GM12878 (cell line): Measurements from ENCODE around the gene OTOG. TPM values are rescaled to one million over a fixed set of nuclear protein-coding genes. Genes with fewer than 3 reads are reported as not detected.

Experiments
- ATAC-seq: fragments of 200-7000 bp; cut with Tn5 transposase; 3 replicates; pipeline ENCODE4 v1.9.1; 2020; ENCODE audit warnings: mild to moderate bottlenecking, moderate library complexity
- BruUV-seq: library from RNA; stranded (reverse); fragments of 400-500 nt; replicated peaks from 2 replicates; lab custom pipeline; 2021; lab: Mats Ljungman, UMichigan
- CTCF ChIA-PET: fragments of 300-600 bp; sonication (Branson Sonifier 250); formaldehyde crosslinking; extraction: SDS; loops from one replicate; lab custom pipeline; 2021; ENCODE audit warnings: inconsistent platforms; lab: Yijun Ruan, JAX
- POLR2A ChIA-PET: fragments of 350-600 bp; formaldehyde crosslinking; extraction: SDS; loops from one replicate; lab custom pipeline; 2021; ENCODE audit warnings: inconsistent platforms; lab: Charles Lee
- RAD21 ChIA-PET: fragments of 300-600 bp; sonication (Branson Sonifier 250); formaldehyde crosslinking; loops from one replicate; lab custom pipeline; 2023; ENCODE audit warnings: antibody characterized with exemption; ENCODE audit not compliant: unreplicated experiment; lab: Charles Lee
- SMC1A ChIA-PET: fragments of 300-600 bp; sonication (Branson Sonifier 250); formaldehyde crosslinking; loops from one replicate; lab custom pipeline; 2023; ENCODE audit not compliant: unreplicated experiment, uncharacterized antibody; lab: Charles Lee
- DNase-seq: peaks from one replicate; pipeline ENCODE4 v3.0.0-alpha.2; 2011; ENCODE audit warnings: low read depth, low spot score
- FAIRE-seq: peaks from 3 replicates; lab custom pipeline; 2011; peaks lifted over from hg19 to GRCh38; lab: Jason Lieb, UNC
- H2AFZ ChIP-seq: 2 replicates; pipeline ENCODE4 v1.6.0; 2011; ENCODE audit warnings: low read depth, low read length, control low read depth; ENCODE audit not compliant: control insufficient read depth
- H3K27ac ChIP-seq: 2 replicates; pipeline ENCODE4 v1.5.1; 2011; ENCODE audit warnings: control low read depth; ENCODE audit not compliant: control insufficient read depth, insufficient read depth
- H3K27me3 ChIP-seq, 2 experiments: replicated peaks in 1 of 2; 2 replicates each; pipeline versions ENCODE4 v1.6.0 to v1.6.1; 2011; ENCODE audit warnings: low read length in 1 of 2; ENCODE audit not compliant: control insufficient read depth in 2 of 2, insufficient read depth in 2 of 2
- H3K36me3 ChIP-seq, 2 experiments: 2 replicates each; pipeline ENCODE4 v1.5.1; 2011; ENCODE audit warnings: low read length in 1 of 2; ENCODE audit not compliant: control insufficient read depth in 2 of 2, insufficient read depth in 2 of 2
- H3K4me1 ChIP-seq: 2 replicates; pipeline ENCODE4 v1.6.1; 2011; ENCODE audit warnings: mild to moderate bottlenecking, low read length, moderate library complexity, mixed read lengths; ENCODE audit not compliant: control insufficient read depth, insufficient read depth
- H3K4me2 ChIP-seq: 2 replicates; pipeline ENCODE4 v1.6.0; 2011; ENCODE audit warnings: control low read depth; ENCODE audit not compliant: control insufficient read depth, insufficient read depth
- H3K4me3 ChIP-seq: fragments of 200-600 bp; sonication (generic); 2 replicates; pipeline ENCODE4 v1.5.1; 2016
- H3K79me2 ChIP-seq: 2 replicates; pipeline ENCODE4 v1.6.0; 2011; ENCODE audit warnings: low read length; ENCODE audit not compliant: control insufficient read depth, insufficient read depth
- H3K9ac ChIP-seq: 2 replicates; pipeline ENCODE4 v1.8.0; 2011; ENCODE audit warnings: low read length, control low read depth, mixed read lengths; ENCODE audit not compliant: control insufficient read depth, insufficient read depth
- H3K9me3 ChIP-seq: replicated peaks from 3 replicates; pipeline ENCODE4 v1.5.1; 2011; ENCODE audit warnings: mild to moderate bottlenecking, low read length; ENCODE audit not compliant: control insufficient read depth, insufficient read depth
- H4K20me1 ChIP-seq: 2 replicates; pipeline ENCODE4 v1.6.0; 2011; ENCODE audit not compliant: control insufficient read depth, insufficient read depth
- CBFB ChIP-seq: IDR thresholded peaks from 2 replicates; pipeline ENCODE4 v1.6.1; 2016; ENCODE audit warnings: antibody characterized with exemption, low read depth
- E2F8 ChIP-seq: fragments of 450-650 bp; IDR thresholded peaks from 2 replicates; pipeline ENCODE4 v1.6.1; 2018; ENCODE audit warnings: mild to moderate bottlenecking, low read depth, moderate library complexity; ENCODE audit not compliant: partially characterized antibody
- GABPA ChIP-seq: IDR thresholded peaks from 2 replicates; pipeline ENCODE4 v1.6.1; 2014; ENCODE audit warnings: antibody characterized with exemption, low read depth, mild to moderate bottlenecking, inconsistent platforms
- GATAD2B ChIP-seq: fragments of 450-650 bp; conservative IDR thresholded peaks from 2 replicates; pipeline ENCODE4 v1.6.1; 2017; ENCODE audit warnings: low read depth, mild to moderate bottlenecking, moderate library complexity
- NR2C2 ChIP-seq: IDR thresholded peaks from 2 replicates; pipeline ENCODE4 v1.6.1; 2011; ENCODE audit warnings: borderline replicate concordance, low read depth; ENCODE audit not compliant: control insufficient read depth, insufficient read length
- PAX5 ChIP-seq: IDR thresholded peaks from 2 replicates; pipeline ENCODE4 v1.6.1; 2011; ENCODE audit warnings: low read depth, low read length, borderline replicate concordance
- POU2F2 ChIP-seq: IDR thresholded peaks from 3 replicates; pipeline ENCODE4 v1.6.1; 2011; ENCODE audit warnings: low read depth, mild to moderate bottlenecking, low read length, borderline replicate concordance
- RELA ChIP-seq: fragments of 450-650 bp; IDR thresholded peaks from 2 replicates; pipeline ENCODE4 v1.8.0; 2014; ENCODE audit warnings: borderline replicate concordance; ENCODE audit not compliant: partially characterized antibody
- SP1 ChIP-seq: IDR thresholded peaks from one replicate; pipeline ENCODE4 v1.6.1; 2011; ENCODE audit warnings: low read depth, low read length
- TCF3 ChIP-seq: IDR thresholded peaks from 2 replicates; pipeline ENCODE4 v1.6.1; 2012; ENCODE audit warnings: low read depth, mild to moderate bottlenecking, low read length, borderline replicate concordance; ENCODE audit not compliant: insufficient read depth
- WGBS: methylation state at CpG from one replicate; pipeline ENCODE4 v1.1.6; 2016; ENCODE audit warnings: low lambda C conversion rate; ENCODE audit not compliant: insufficient replicate concordance, insufficient coverage; ENCODE audit errors: missing lambda C conversion rate; 5-methylcytosine and 5-hydroxymethylcytosine counted together
- in situ Hi-C: fragments of 300-500 bp; cut with MboI; formaldehyde crosslinking; loops from 9 replicates; pipeline ENCODE4 v1.14.3; 2018; ENCODE audit warnings: mixed read lengths
- intact Hi-C: fragments of 100-400 bp; cut with micrococcal nuclease; formaldehyde crosslinking; loops from one replicate; pipeline ENCODE4 v1.14.2; 2022; ENCODE audit not compliant: unreplicated experiment
- polyA plus RNA-seq, 11 experiments: library from polyadenylated mRNA; depleted of rRNA in 4 of 11; unstranded in 6 of 11; stranded (reverse) in 5 of 11; fragments of >200 nt; fragmentation: Nextera tagmentation in 4 of 11; fragmentation: Illumina TruSeq in 1 of 11; extraction: Ambion mirVana in 4 of 11; extraction: Trizol in 1 of 11; gene quantifications; 1 replicate in 1 of 11; 2 replicates in 10 of 11; pipeline versions ENCODE4 v1.2.1 to v1.2.3, GENCODE V29; 2011 to 2016; ENCODE audit warnings: inconsistent platforms in 2 of 11, missing spikeins in 2 of 11, low read depth in 1 of 11
- total RNA-seq, 4 experiments: library from RNA; depleted of rRNA in 3 of 4; stranded (reverse); fragments of >200 nt in 3 of 4; fragmentation: Illumina TruSeq in 1 of 4; extraction: Trizol in 1 of 4; gene quantifications; 2 replicates each; pipeline versions ENCODE4 v1.2.1 to v1.2.3, GENCODE V29; 2013 to 2021
- TF ChIP-seq, protein P1 (sequence below): IDR thresholded peaks from 2 replicates; pipeline ENCODE4 v1.6.1; 2011; ENCODE audit warnings: borderline replicate concordance, low read depth, mild to moderate bottlenecking, moderate library complexity, low read length; ENCODE audit not compliant: insufficient read depth, poor library complexity, severe bottlenecking
- TF ChIP-seq, protein P2 (sequence below): fragments of 450-650 bp; IDR thresholded peaks from 2 replicates; pipeline ENCODE4 v1.6.1; 2017; ENCODE audit warnings: antibody characterized with exemption, mild to moderate bottlenecking, moderate library complexity
- TF ChIP-seq, protein P3 (sequence below): IDR thresholded peaks from 2 replicates; pipeline ENCODE4 v1.6.1; 2012; ENCODE audit warnings: low read depth, low read length, improper control_type of control experiment

The OTOG gene
- total and polyA plus RNA-seq, 10 of the 15 experiments (the other 5 are each of a cell fraction or from before 2014, with no cell fraction given): not detected

DNA sequence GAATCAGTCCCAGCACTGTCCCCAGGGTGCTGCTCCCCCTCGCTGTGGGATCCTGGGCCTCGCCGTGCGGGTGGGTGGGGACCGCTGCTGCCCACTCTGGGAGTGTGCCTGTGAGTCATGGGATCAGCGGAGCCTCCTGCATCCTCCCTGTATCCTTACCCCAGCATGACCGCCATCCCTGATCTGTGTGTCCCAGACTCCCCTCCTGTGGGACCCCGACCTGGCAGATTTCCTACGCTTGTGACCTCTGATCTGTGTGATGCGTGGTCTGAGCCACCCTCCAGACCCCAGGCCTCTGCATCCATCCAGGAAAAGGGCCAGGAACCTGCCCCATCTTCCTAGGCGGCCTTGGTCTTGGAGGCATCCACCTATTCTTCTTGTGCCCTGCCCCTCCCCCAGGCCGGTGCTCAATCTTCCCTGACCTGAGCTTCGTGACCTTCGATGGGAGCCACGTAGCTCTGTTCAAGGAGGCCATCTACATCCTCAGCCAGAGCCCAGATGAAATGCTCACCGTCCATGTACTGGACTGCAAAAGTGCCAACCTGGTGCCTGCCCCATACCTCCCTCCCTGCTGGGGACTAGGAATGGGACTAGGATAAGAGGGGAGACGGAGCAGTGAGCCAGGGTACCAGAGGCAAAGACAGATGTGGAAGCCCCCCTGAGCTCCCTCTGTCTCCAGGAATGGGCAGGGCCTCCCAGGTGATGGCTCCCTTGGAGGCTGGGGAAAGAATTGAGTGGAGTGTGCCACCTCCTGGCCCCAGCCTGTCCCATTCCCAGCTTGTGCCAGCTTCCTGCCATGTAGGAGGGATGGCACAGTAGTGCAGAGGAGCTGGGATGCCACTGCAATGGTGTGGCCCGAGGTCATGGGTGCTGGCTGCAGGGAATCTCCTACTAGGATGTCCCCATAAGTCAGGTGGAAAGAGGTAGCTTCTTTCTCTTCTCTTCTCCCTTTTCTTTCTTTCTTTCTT is 65.4 kb downstream of the OTOG start:
- Histone ChIP-seq H3K4me2 (no peak overlapping the region), H3K27ac (no peak overlapping the region), H3K4me3 (no peak overlapping the region), H4K20me1 (no peaks in the 10 kb centered on the region), H3K4me1 (no peaks in the 10 kb centered on the region), H2AFZ (no peak overlapping the region), H3K9ac (no peak overlapping the region), H3K36me3 (no peaks in the 10 kb centered on the region), H3K9me3 (no peaks in the 10 kb centered on the region), H3K79me2 (no peaks in the 10 kb centered on the region), H3K27me3 (peaks cover 0 to 1% of the 10 kb centered on the region in 2 experiments; a peak in 2 of 4 replicates)
- ChIA-PET POLR2A (no interaction called here), SMC1A (no interaction called here), RAD21 (no interaction called here), CTCF (no interaction called here)
- intact Hi-C loops (no loop called here), in situ Hi-C loops (no loop called here)
- no peak for FAIRE-seq
- 19% methylated on average over 18 of the region's 18 CpGs for WGBS
- no TSS peak for BruUV-seq
- no peak for DNase-seq
- ATAC-seq: no peak
- TF ChIP-seq NR2C2 (no peak), CBFB (no peak), GATAD2B (no peak), E2F8 (no peak), SP1 (no peak), POU2F2 (no peak), RELA (no peak), TCF3 (no peak), PAX5 (no peak), GABPA (no peak)
- TF ChIP-seq, protein P1, sequence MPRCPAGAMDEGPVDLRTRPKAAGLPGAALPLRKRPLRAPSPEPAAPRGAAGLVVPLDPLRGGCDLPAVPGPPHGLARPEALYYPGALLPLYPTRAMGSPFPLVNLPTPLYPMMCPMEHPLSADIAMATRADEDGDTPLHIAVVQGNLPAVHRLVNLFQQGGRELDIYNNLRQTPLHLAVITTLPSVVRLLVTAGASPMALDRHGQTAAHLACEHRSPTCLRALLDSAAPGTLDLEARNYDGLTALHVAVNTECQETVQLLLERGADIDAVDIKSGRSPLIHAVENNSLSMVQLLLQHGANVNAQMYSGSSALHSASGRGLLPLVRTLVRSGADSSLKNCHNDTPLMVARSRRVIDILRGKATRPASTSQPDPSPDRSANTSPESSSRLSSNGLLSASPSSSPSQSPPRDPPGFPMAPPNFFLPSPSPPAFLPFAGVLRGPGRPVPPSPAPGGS: no peak
- TF ChIP-seq, protein P2, sequence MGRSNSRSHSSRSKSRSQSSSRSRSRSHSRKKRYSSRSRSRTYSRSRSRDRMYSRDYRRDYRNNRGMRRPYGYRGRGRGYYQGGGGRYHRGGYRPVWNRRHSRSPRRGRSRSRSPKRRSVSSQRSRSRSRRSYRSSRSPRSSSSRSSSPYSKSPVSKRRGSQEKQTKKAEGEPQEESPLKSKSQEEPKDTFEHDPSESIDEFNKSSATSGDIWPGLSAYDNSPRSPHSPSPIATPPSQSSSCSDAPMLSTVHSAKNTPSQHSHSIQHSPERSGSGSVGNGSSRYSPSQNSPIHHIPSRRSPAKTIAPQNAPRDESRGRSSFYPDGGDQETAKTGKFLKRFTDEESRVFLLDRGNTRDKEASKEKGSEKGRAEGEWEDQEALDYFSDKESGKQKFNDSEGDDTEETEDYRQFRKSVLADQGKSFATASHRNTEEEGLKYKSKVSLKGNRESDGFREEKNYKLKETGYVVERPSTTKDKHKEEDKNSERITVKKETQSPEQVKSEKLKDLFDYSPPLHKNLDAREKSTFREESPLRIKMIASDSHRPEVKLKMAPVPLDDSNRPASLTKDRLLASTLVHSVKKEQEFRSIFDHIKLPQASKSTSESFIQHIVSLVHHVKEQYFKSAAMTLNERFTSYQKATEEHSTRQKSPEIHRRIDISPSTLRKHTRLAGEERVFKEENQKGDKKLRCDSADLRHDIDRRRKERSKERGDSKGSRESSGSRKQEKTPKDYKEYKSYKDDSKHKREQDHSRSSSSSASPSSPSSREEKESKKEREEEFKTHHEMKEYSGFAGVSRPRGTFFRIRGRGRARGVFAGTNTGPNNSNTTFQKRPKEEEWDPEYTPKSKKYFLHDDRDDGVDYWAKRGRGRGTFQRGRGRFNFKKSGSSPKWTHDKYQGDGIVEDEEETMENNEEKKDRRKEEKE: no peak
- TF ChIP-seq, protein P3, sequence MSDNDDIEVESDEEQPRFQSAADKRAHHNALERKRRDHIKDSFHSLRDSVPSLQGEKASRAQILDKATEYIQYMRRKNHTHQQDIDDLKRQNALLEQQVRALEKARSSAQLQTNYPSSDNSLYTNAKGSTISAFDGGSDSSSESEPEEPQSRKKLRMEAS: no peak
